A673 (cell line): ENCODE measurements around the gene ZNF334.

ENCODE experiments used
- CTCF ChIP-seq: fragments of 300-800, 200-600 bp; sonication (generic); conservative IDR thresholded peaks from 2 replicates; pipeline ENCODE4 v1.5.1; 2017; ENCODE audit warnings: low read depth, mild to moderate bottlenecking, antibody characterized with exemption, low read length, moderate library complexity, mixed read lengths
- EZH2 ChIP-seq: fragments of 200-600 bp; sonication (generic); IDR thresholded peaks from 2 replicates; pipeline ENCODE4 v1.6.1; 2017; ENCODE audit warnings: borderline replicate concordance, low read depth, mild to moderate bottlenecking, mixed read lengths, antibody characterized with exemption, low read length; ENCODE audit not compliant: poor library complexity, severe bottlenecking

- TF ChIP-seq CTCF (no peak), EZH2 (no peak)
These were observed 54.3 kb downstream of the ZNF334 start for GRCh38 chr20:46458866-46459750.
